Endothelial cell of umbilical vein (primary cell): Measurements from ENCODE around the gene PPP2R2D. TPM values are rescaled to one million over a fixed set of nuclear protein-coding genes. Genes with fewer than 3 reads are reported as not detected.

Experiments used
- BruUV-seq: library from RNA; stranded (reverse); fragments of 400-500 nt; replicated peaks from 2 replicates; lab custom pipeline; 2021; lab: Mats Ljungman, UMichigan
- CTCF ChIA-PET: fragments of 300-600, 350-600 bp; sonication (Branson Sonifier 250); formaldehyde crosslinking; loops from one replicate; lab custom pipeline; 2021; ENCODE audit warnings: antibody characterized with exemption, inconsistent platforms; lab: Charles Lee
- POLR2A ChIA-PET: fragments of 300-600, 350-600 bp; sonication (Branson Sonifier 250); formaldehyde crosslinking; loops from one replicate; lab custom pipeline; 2021; ENCODE audit warnings: antibody characterized with exemption, inconsistent platforms; lab: Charles Lee
- DNase-seq: peaks from one replicate; pipeline ENCODE4 v3.0.0-alpha.2; 2011; ENCODE audit warnings: low read depth, low spot score
- FAIRE-seq: peaks from 2 replicates; lab custom pipeline; 2011; peaks lifted over from hg19 to GRCh38; lab: Jason Lieb, UNC
- H2AFZ ChIP-seq: 2 replicates; pipeline ENCODE4 v1.6.0; 2012; ENCODE audit warnings: low read depth, low read length, control low read depth, inconsistent platforms
- H3K27ac ChIP-seq: 2 replicates; pipeline ENCODE4 v1.5.1; 2011; ENCODE audit warnings: low read depth, mild to moderate bottlenecking, control low read depth, low read length, moderate library complexity; ENCODE audit not compliant: insufficient read depth
- H3K27me3 ChIP-seq, 2 experiments: 2 replicates each; pipeline versions ENCODE4 v1.6.0 to v1.6.1; 2011; ENCODE audit warnings: low read length in 2 of 2, mixed read lengths in 1 of 2; ENCODE audit not compliant: control insufficient read depth in 2 of 2, insufficient read depth in 2 of 2
- H3K36me3 ChIP-seq, 2 experiments: 2 replicates in 1 of 2; 3 replicates in 1 of 2; pipeline ENCODE4 v1.5.1; 2011; ENCODE audit warnings: low read length in 2 of 2, mild to moderate bottlenecking in 1 of 2, moderate library complexity in 1 of 2; ENCODE audit not compliant: control insufficient read depth in 2 of 2, insufficient read depth in 2 of 2; ENCODE audit errors: extremely low read depth in 1 of 2
- H3K4me1 ChIP-seq: 3 replicates; pipeline ENCODE4 v1.5.1; 2011; ENCODE audit warnings: mild to moderate bottlenecking, low read length; ENCODE audit not compliant: control insufficient read depth, insufficient read depth; ENCODE audit errors: extremely low read depth
- H3K4me2 ChIP-seq: 2 replicates; pipeline ENCODE4 v1.6.1; 2011; ENCODE audit warnings: low read length, control low read depth, mixed read lengths; ENCODE audit not compliant: insufficient read depth
- H3K4me3 ChIP-seq, 3 experiments: fragments of 200-600 bp in 1 of 3; sonication (generic), shearing (Covaris generic) in 1 of 3; replicated peaks in 1 of 3; 2 replicates each; pipeline ENCODE4 v1.5.1; 2011 to 2016; ENCODE audit warnings: control low read depth in 3 of 3, low read length in 3 of 3, mild to moderate bottlenecking in 2 of 3, inconsistent platforms in 1 of 3, low read depth in 1 of 3, moderate library complexity in 1 of 3; ENCODE audit not compliant: insufficient read depth in 1 of 3
- H3K79me2 ChIP-seq: 2 replicates; pipeline ENCODE4 v1.6.0; 2012; ENCODE audit warnings: low read length, inconsistent platforms; ENCODE audit not compliant: control insufficient read depth, insufficient read depth
- H3K9ac ChIP-seq: replicated peaks from 2 replicates; pipeline ENCODE3; 2011; ENCODE audit warnings: low read length, control low read depth; ENCODE audit not compliant: insufficient read depth; ENCODE audit errors: extremely low read depth
- H3K9me1 ChIP-seq: replicated peaks from 3 replicates; pipeline ENCODE4 v1.6.0; 2011; ENCODE audit warnings: mild to moderate bottlenecking, low read length; ENCODE audit not compliant: control insufficient read depth, insufficient read depth; ENCODE audit errors: extremely low read depth
- H3K9me3 ChIP-seq: replicated peaks from 2 replicates; pipeline ENCODE4 v1.5.1; 2012; ENCODE audit warnings: low read length, inconsistent platforms; ENCODE audit not compliant: control insufficient read depth, insufficient read depth
- H4K20me1 ChIP-seq: replicated peaks from 2 replicates; pipeline ENCODE3; 2011; ENCODE audit warnings: mild to moderate bottlenecking, low read length; ENCODE audit not compliant: control insufficient read depth, insufficient read depth; ENCODE audit errors: extremely low read depth
- EZH2 ChIP-seq: IDR thresholded peaks from 2 replicates; pipeline ENCODE4 v1.6.1; 2012; ENCODE audit warnings: borderline replicate concordance, low read depth, mild to moderate bottlenecking, moderate library complexity, low read length, inconsistent platforms; ENCODE audit not compliant: severe bottlenecking
- MYC ChIP-seq: IDR thresholded peaks from one replicate; pipeline ENCODE4 v1.6.1; 2011; ENCODE audit warnings: mild to moderate bottlenecking, low read depth, low read length
- dilution Hi-C: fragments of 300-500 bp; cut with MboI; formaldehyde crosslinking; loops from one replicate; pipeline ENCODE4 v1.15.0; 2019; ENCODE audit warnings: low sequenced_read_pairs; ENCODE audit not compliant: extremely low pct_ligation_motif_present
- intact Hi-C: fragments of 100-400 bp; cut with micrococcal nuclease; formaldehyde crosslinking; loops from one replicate; pipeline ENCODE4 v1.10.0; 2022
- polyA plus RNA-seq, 4 experiments: library from polyadenylated mRNA; depleted of rRNA in 3 of 4; stranded (reverse) in 3 of 4; unstranded in 1 of 4; fragments of >200 nt; gene quantifications; 2 replicates each; pipeline versions ENCODE4 v1.2.1 to v1.2.3, GENCODE V29; 2011 to 2012; ENCODE audit warnings: missing spikeins in 1 of 4
- total RNA-seq: library from RNA; stranded (reverse); gene quantifications from 2 replicates; pipeline ENCODE4 v1.2.3, GENCODE V29; 2021

The PPP2R2D gene
- total and polyA plus RNA-seq, 2 donors (not counting 3 experiments of a cell fraction or from before 2014, with no cell fraction given): 29.9 to 36.3 TPM

GRCh38 chr10:131961047-131961776, 60.4 kb downstream of the PPP2R2D start:
- Histone ChIP-seq H3K79me2 (no peaks in the 10 kb centered on the region), H3K27me3 (no peaks in the 10 kb centered on the region), H3K4me2 (no peak overlapping the region), H4K20me1 (no peaks in the 10 kb centered on the region), H3K27ac (no peak overlapping the region), H3K9me3 (no peaks in the 10 kb centered on the region), H3K9ac (no peak overlapping the region), H3K9me1 (no peaks in the 10 kb centered on the region), H3K4me1 (no peaks in the 10 kb centered on the region), H2AFZ (no peak overlapping the region), H3K4me3 (no peak overlapping the region), H3K36me3 (peaks cover 3 to 29% of the 10 kb centered on the region in 2 experiments)
- DNase-seq (no peak), FAIRE-seq (no peak)
- no TSS peak for BruUV-seq
- POLR2A ChIA-PET: no interaction called here
- CTCF ChIA-PET: interaction anchor here (1.2 to 2.2 kb wide), 2 partner anchors 13 to 62 kb away, joined by 8 to 11 read pairs; no protein-coding TSS in a partner anchor
- intact Hi-C loops: no loop called here
- no peak for TF ChIP-seq EZH2
- dilution Hi-C loops: no loop called here

GRCh38 chr10:131961777-131962662, 61.2 kb downstream of the PPP2R2D start:
- H3K9me1 ChIP-seq: no peaks in the 10 kb centered on the region
- no peaks in the 10 kb centered on the region for H3K27me3 ChIP-seq
- intact Hi-C loops (no loop called here), dilution Hi-C loops (no loop called here)
- no TSS peak for BruUV-seq
- H3K9ac ChIP-seq: no peak overlapping the region
- no peaks in the 10 kb centered on the region for H3K9me3 ChIP-seq
- no peak overlapping the region for H3K4me3 ChIP-seq
- FAIRE-seq: no peak
- POLR2A ChIA-PET: no interaction called here
- CTCF ChIA-PET: interaction anchor here (1.5 to 2.2 kb wide), 2 partner anchors 14 to 61 kb away, joined by 6 to 11 read pairs; no protein-coding TSS in a partner anchor
- H4K20me1 ChIP-seq: no peaks in the 10 kb centered on the region
- no peaks in the 10 kb centered on the region for H3K4me1 ChIP-seq
- peaks cover 3 to 26% of the 10 kb centered on the region in 2 experiments for H3K36me3 ChIP-seq
- no peak overlapping the region for H3K4me2 ChIP-seq
- no peak for DNase-seq
- no peak for TF ChIP-seq MYC
- H2AFZ ChIP-seq: no peak overlapping the region
- no peak overlapping the region for H3K27ac ChIP-seq
- H3K79me2 ChIP-seq: no peaks in the 10 kb centered on the region
